ENCODE results near the gene MYH7B.

The MYH7B gene

DNA sequence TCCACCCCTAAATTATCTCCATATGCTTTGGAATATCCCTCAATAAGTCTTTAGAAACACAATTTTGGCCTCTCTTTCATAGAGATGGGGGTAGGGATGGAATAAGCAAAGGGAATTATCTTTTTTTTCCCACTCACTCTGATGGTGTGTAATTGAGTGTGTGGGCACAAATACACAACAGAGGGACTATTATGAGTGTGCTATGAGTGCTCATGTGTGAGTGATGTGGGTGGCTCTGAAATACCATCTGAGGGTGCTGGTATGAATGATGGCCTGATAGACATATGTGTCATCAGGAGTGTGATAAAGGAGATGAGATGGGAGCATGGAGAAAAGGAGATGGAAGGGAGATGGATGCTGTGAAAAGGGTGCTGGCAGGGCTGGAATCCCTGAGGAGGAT, 35.6 kb upstream of the MYH7B start:
- peaks cover 70% of the 10 kb centered on the region for H3K36me3 ChIP-seq
- no peak overlapping the region for H3K27ac ChIP-seq

DNA sequence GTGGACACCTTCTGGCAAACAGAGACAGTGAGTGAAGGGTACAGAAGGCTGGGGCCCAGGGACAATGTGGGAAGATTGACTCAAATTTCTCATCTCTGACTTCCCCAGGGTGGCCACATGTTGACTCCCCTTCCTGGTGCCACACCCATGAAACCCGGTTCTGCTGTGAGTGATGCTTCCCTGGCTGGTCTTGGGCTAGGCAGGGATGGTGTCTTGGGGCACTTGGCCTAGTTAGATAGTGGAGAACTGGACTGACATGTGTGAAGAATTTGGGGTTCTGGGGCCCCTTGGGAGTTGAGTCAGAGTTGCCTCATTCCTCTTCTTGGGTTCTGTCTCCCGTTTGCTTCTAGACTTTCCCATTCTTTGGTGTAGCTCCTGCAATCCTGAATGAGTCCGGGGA, 34.2 kb upstream of the MYH7B start:
- H3K36me3 ChIP-seq: peaks cover 77% of the 10 kb centered on the region
- no peaks in the 10 kb centered on the region for H3K9me3 ChIP-seq
- TF ChIP-seq, protein P1, sequence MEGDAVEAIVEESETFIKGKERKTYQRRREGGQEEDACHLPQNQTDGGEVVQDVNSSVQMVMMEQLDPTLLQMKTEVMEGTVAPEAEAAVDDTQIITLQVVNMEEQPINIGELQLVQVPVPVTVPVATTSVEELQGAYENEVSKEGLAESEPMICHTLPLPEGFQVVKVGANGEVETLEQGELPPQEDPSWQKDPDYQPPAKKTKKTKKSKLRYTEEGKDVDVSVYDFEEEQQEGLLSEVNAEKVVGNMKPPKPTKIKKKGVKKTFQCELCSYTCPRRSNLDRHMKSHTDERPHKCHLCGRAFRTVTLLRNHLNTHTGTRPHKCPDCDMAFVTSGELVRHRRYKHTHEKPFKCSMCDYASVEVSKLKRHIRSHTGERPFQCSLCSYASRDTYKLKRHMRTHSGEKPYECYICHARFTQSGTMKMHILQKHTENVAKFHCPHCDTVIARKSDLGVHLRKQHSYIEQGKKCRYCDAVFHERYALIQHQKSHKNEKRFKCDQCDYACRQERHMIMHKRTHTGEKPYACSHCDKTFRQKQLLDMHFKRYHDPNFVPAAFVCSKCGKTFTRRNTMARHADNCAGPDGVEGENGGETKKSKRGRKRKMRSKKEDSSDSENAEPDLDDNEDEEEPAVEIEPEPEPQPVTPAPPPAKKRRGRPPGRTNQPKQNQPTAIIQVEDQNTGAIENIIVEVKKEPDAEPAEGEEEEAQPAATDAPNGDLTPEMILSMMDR (IDR thresholded peaks at IDR 0.05): no peak
- no peak overlapping the region for H3K4me3 ChIP-seq (ENCODE audit: low read depth in 1 of 2, low read length in 1 of 2)
- H3K27me3 ChIP-seq: no peaks in the 10 kb centered on the region
- no peaks in the 10 kb centered on the region for H3K4me1 ChIP-seq (ENCODE audit: control insufficient read depth in 1 of 2, insufficient read depth in 1 of 2, low read depth in 1 of 2, low read length in 1 of 2)
- no peak overlapping the region for H3K27ac ChIP-seq

More for the DNA sequence above, 35.6 kb upstream of the MYH7B start:
- H3K4me3 ChIP-seq (ENCODE audit: low read depth in 1 of 2, low read length in 1 of 2): no peak overlapping the region
- no peaks in the 10 kb centered on the region for H3K4me1 ChIP-seq (ENCODE audit: control insufficient read depth in 1 of 2, insufficient read depth in 1 of 2, low read depth in 1 of 2, low read length in 1 of 2)
- H3K27me3 ChIP-seq: no peaks in the 10 kb centered on the region
- TF ChIP-seq, protein P1 (IDR thresholded peaks at IDR 0.05): no peak
- H3K9me3 ChIP-seq: no peaks in the 10 kb centered on the region

DNA sequence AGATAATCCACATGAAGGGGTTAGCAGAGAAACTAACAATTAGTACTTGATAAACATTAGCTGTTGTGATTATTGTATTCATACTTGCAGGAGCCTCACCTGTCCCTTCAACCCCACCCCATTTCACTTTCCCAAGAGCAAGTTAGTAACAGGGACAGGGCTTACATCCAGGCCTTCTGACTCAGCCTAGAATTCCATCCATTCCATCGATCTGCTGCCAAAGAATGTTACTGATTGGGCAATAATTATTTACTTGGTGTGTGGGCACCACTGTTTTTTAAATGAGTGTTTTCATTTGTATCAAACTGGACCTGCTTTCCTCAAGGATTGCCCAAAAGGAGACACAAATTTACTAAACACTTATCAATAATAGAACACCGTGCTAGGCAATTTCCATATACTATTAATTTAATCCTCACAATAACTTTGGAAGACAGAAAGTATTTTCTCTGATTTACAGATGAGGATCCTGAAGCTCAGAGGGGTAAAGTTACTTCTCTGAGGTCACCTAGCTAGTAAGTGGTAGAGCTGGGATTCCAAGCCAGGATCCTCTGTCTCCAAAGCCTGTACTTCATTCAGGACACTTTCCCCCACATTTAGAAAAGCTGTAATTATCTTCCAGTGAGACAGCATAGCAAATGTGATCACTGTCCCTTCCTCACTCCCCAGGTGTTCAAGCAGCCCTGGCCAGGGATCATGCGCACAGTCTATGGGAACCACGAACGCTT, 32.9 kb upstream of the MYH7B start:
- Histone ChIP-seq H3K27ac (no peak overlapping the region), H3K27me3 (no peaks in the 10 kb centered on the region), H3K4me3 (ENCODE audit: low read depth in 1 of 2, low read length in 1 of 2) (no peak overlapping the region), H3K36me3 (peaks cover 90% of the 10 kb centered on the region), H3K9me3 (no peaks in the 10 kb centered on the region), H3K4me1 (ENCODE audit: control insufficient read depth in 1 of 2, insufficient read depth in 1 of 2, low read depth in 1 of 2, low read length in 1 of 2) (no peaks in the 10 kb centered on the region)
- TF ChIP-seq, protein P1 (IDR thresholded peaks at IDR 0.05): no peak

DNA sequence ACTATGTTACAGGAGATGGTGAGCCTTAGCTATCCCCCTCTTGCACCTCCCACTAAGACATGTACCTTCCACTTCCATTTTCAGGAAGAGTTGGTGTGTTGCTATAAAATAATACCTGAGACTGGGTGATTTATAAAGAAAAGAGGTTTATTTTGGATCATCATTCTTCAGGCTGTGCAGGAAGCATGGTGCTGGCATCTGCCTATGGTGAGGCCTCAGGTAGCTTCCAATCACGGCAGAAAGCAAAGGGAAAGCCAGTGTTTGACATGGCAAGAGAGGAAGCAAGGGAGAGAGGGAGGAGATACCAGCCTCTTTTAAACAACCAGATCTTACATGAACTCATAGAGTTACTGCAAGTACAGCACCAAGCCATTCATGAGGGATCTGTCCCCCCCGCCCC, 32.3 kb upstream of the MYH7B start:
- no peaks in the 10 kb centered on the region for H3K9me3 ChIP-seq
- H3K4me1 ChIP-seq (ENCODE audit: control insufficient read depth in 1 of 2, insufficient read depth in 1 of 2, low read depth in 1 of 2, low read length in 1 of 2): no peaks in the 10 kb centered on the region
- H3K36me3 ChIP-seq: peaks cover 96% of the 10 kb centered on the region
- no peak overlapping the region for H3K4me3 ChIP-seq (ENCODE audit: low read depth in 1 of 2, low read length in 1 of 2)
- H3K27me3 ChIP-seq: no peaks in the 10 kb centered on the region
- TF ChIP-seq, protein P1 (IDR thresholded peaks at IDR 0.05): no peak
- no peak overlapping the region for H3K27ac ChIP-seq

DNA sequence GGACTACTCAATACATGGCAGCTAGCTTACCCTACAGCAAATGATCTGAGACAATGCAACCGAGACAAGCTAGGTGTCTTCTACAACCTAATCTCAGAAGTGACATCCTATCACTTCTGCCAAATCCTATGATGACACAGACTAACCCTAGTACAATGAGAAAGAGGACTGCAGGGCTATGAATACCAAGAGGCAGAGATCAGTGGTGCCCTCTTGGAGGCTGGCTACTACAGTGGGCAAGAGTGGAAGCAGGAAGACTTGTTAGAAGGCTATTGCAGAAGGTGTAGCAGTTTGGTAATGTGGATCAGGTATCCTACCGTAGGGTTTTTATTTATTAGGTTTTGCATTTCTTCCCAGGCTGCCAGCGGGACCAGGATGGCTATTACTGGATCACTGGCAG, 30.3 kb upstream of the MYH7B start:
- Histone ChIP-seq H3K4me1 (ENCODE audit: control insufficient read depth in 1 of 2, insufficient read depth in 1 of 2, low read depth in 1 of 2, low read length in 1 of 2) (no peaks in the 10 kb centered on the region), H3K36me3 (peaks cover 98% of the 10 kb centered on the region), H3K27ac (no peak overlapping the region), H3K9me3 (no peaks in the 10 kb centered on the region), H3K27me3 (no peaks in the 10 kb centered on the region), H3K4me3 (ENCODE audit: low read depth in 1 of 2, low read length in 1 of 2) (no peak overlapping the region)
- TF ChIP-seq, protein P1 (IDR thresholded peaks at IDR 0.05): no peak

All from neutrophil (primary cell).